Activated T-helper 17 cell treated with anti-CD3 and anti-CD28 coated beads, Interleukin-2, amount 50 U/mL, for 72 hours (primary cell): ENCODE measurements around the gene COL25A1. TPM values are rescaled to one million over a fixed set of nuclear protein-coding genes. Genes with fewer than 3 reads are reported as not detected.

Source experiments
- ATAC-seq: fragments of 150-1000 bp; cut with Tn5 transposase; replicated peaks from 2 replicates; pipeline ENCODE4 v1.10.0; 2021; ENCODE audit warnings: mild to moderate bottlenecking, moderate library complexity
- H3K27ac Mint-ChIP-seq: one replicate; pipeline ENCODE4 v1.8.0; 2022; ENCODE audit warnings: mixed read lengths
- H3K27me3 Mint-ChIP-seq: one replicate; pipeline ENCODE4 v1.8.0; 2022; ENCODE audit warnings: mixed read lengths
- H3K36me3 Mint-ChIP-seq: one replicate; pipeline ENCODE4 v1.8.0; 2022; ENCODE audit warnings: low read depth, mild to moderate bottlenecking, mixed read lengths
- H3K4me1 Mint-ChIP-seq: one replicate; pipeline ENCODE4 v1.8.0; 2022; ENCODE audit warnings: mixed read lengths
- H3K4me3 Mint-ChIP-seq: one replicate; pipeline ENCODE4 v1.8.0; 2022; ENCODE audit warnings: mild to moderate bottlenecking, mixed read lengths
- H3K9me3 Mint-ChIP-seq: one replicate; pipeline ENCODE4 v1.8.0; 2022; ENCODE audit warnings: mixed read lengths
- total RNA-seq, 2 donors: library from RNA; stranded (reverse); gene quantifications; one replicate each; pipeline ENCODE4 v1.2.3, GENCODE V29; 2022

COL25A1 gene
- total RNA-seq, 2 donors from 2014 or later: 0.08 TPM; not detected in 1

DNA sequence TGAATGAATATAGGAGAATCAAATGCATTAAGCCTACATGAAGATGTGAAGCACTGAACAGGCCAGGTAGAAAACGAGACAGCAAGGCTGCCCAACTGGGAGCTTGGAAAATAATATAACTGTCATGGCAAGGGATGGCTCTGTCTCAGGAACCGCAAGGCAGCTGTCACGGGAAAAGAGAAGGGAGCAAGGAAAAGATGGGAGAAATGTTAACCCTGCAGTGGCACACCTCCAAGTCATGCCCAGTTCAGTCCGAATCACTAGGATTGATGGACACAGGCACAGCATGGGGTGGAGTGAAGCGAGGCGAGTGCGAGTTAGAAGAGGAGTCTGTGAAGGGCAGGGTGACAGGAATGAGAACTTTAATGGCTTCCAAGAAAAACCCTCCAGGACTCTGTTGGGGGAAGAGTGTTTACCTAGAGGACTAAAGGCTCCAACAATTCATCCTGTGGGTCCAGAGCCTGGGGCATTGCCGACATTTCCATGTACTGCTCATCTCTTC, 395.5 kb downstream of the COL25A1 start:
- H3K27ac Mint-ChIP-seq: no peak overlapping the region
- H3K36me3 Mint-ChIP-seq: no peaks in the 10 kb centered on the region
- H3K9me3 Mint-ChIP-seq: no peaks in the 10 kb centered on the region
- H3K4me1 Mint-ChIP-seq: no peaks in the 10 kb centered on the region
- H3K27me3 Mint-ChIP-seq: peaks cover 3% of the 10 kb centered on the region
- no peak for ATAC-seq
- H3K4me3 Mint-ChIP-seq: no peak overlapping the region

DNA sequence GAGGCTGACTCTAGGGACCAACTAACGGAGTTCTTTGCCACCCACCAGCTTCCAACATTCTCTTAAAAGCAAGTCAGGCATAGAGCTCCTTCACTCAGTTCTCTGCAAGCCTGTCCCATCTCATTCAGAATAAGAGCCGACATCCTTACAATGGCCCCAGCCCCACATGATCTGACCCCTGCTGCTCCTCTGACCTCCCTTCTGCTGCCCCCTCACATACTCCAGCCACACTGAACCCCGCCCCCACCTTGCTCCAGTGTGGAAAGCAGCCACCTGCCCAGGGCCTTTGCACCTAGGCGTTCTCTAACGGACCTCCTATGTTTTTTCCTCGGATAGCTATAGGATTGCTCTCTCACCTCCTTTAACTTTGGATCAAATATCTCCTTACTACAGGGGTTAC, 396.5 kb downstream of the COL25A1 start:
- H3K27me3 Mint-ChIP-seq: peaks cover 3% of the 10 kb centered on the region
- no peaks in the 10 kb centered on the region for H3K36me3 Mint-ChIP-seq
- no peaks in the 10 kb centered on the region for H3K4me1 Mint-ChIP-seq
- H3K9me3 Mint-ChIP-seq: no peaks in the 10 kb centered on the region
- no peak for ATAC-seq
- no peak overlapping the region for H3K4me3 Mint-ChIP-seq
- no peak overlapping the region for H3K27ac Mint-ChIP-seq

GRCh38 chr4:108903464-108904221, 398.8 kb downstream of the COL25A1 start:
- H3K27ac Mint-ChIP-seq: no peak overlapping the region
- H3K4me3 Mint-ChIP-seq: no peak overlapping the region
- H3K36me3 Mint-ChIP-seq: no peaks in the 10 kb centered on the region
- no peak for ATAC-seq
- H3K9me3 Mint-ChIP-seq: no peaks in the 10 kb centered on the region
- no peaks in the 10 kb centered on the region for H3K4me1 Mint-ChIP-seq
- H3K27me3 Mint-ChIP-seq: no peaks in the 10 kb centered on the region

GRCh38 chr4:108902769-108903168, 399.7 kb downstream of the COL25A1 start:
- Mint-ChIP-seq H3K9me3 (no peaks in the 10 kb centered on the region), H3K27me3 (no peaks in the 10 kb centered on the region), H3K4me1 (no peaks in the 10 kb centered on the region), H3K4me3 (no peak overlapping the region), H3K27ac (no peak overlapping the region), H3K36me3 (no peaks in the 10 kb centered on the region)
- ATAC-seq: no peak

GRCh38 chr4:108901291-108901690, 401.2 kb downstream of the COL25A1 start:
- no peak for ATAC-seq
- Mint-ChIP-seq H3K4me3 (no peak overlapping the region), H3K36me3 (no peaks in the 10 kb centered on the region), H3K4me1 (no peaks in the 10 kb centered on the region), H3K27ac (no peak overlapping the region), H3K9me3 (no peaks in the 10 kb centered on the region), H3K27me3 (no peaks in the 10 kb centered on the region)

DNA sequence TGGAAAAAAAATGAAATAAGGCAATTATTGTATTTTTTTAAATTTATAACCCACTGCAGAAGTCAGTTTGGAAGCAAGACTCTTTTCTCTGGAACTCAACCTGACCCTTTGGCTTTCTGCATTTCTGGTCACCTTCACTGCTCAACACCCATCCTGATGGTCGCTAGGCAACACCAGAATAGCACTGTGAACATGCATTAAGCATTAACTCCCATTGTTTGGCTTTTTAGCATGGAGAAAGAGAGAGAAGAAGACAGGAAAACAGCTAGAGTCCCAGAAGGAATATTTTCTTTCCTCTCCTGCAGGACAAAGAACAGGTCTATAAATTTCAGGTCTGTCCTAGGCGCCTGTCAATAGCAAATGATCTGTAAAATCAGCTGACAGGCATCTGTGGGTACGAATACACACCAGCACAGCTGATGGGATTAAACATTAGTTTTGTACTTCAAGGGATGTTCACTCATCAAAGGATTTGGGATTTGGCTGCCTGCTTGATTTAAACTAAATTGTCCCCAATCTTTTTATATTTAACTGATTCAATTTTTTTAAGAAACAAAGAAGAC, 402.4 kb downstream of the COL25A1 start:
- ATAC-seq: no peak
- Mint-ChIP-seq H3K36me3 (no peaks in the 10 kb centered on the region), H3K27me3 (no peaks in the 10 kb centered on the region), H3K4me1 (no peaks in the 10 kb centered on the region), H3K4me3 (no peak overlapping the region), H3K27ac (no peak overlapping the region), H3K9me3 (no peaks in the 10 kb centered on the region)

- H3K9me3 Mint-ChIP-seq: no peaks in the 10 kb centered on the region
- H3K27ac Mint-ChIP-seq: no peak overlapping the region
- no peak overlapping the region for H3K4me3 Mint-ChIP-seq
- no peaks in the 10 kb centered on the region for H3K4me1 Mint-ChIP-seq
- peaks cover 3% of the 10 kb centered on the region for H3K27me3 Mint-ChIP-seq
- no peaks in the 10 kb centered on the region for H3K36me3 Mint-ChIP-seq
- ATAC-seq: no peak
Observed at GRCh38 chr4:108893468-108893867, 409.0 kb downstream of the COL25A1 start.

GRCh38 chr4:108891896-108892590, 410.4 kb downstream of the COL25A1 start:
- no peaks in the 10 kb centered on the region for H3K36me3 Mint-ChIP-seq
- peaks cover 4% of the 10 kb centered on the region for H3K27me3 Mint-ChIP-seq
- H3K4me1 Mint-ChIP-seq: no peaks in the 10 kb centered on the region
- ATAC-seq: no peak
- H3K27ac Mint-ChIP-seq: no peak overlapping the region
- no peaks in the 10 kb centered on the region for H3K9me3 Mint-ChIP-seq
- H3K4me3 Mint-ChIP-seq: no peak overlapping the region

GRCh38 chr4:108890484-108890881, 412.0 kb downstream of the COL25A1 start:
- no peaks in the 10 kb centered on the region for H3K36me3 Mint-ChIP-seq
- no peaks in the 10 kb centered on the region for H3K9me3 Mint-ChIP-seq
- H3K27ac Mint-ChIP-seq: no peak overlapping the region
- ATAC-seq: no peak
- H3K4me1 Mint-ChIP-seq: no peaks in the 10 kb centered on the region
- peaks cover 9% of the 10 kb centered on the region for H3K27me3 Mint-ChIP-seq
- no peak overlapping the region for H3K4me3 Mint-ChIP-seq

DNA sequence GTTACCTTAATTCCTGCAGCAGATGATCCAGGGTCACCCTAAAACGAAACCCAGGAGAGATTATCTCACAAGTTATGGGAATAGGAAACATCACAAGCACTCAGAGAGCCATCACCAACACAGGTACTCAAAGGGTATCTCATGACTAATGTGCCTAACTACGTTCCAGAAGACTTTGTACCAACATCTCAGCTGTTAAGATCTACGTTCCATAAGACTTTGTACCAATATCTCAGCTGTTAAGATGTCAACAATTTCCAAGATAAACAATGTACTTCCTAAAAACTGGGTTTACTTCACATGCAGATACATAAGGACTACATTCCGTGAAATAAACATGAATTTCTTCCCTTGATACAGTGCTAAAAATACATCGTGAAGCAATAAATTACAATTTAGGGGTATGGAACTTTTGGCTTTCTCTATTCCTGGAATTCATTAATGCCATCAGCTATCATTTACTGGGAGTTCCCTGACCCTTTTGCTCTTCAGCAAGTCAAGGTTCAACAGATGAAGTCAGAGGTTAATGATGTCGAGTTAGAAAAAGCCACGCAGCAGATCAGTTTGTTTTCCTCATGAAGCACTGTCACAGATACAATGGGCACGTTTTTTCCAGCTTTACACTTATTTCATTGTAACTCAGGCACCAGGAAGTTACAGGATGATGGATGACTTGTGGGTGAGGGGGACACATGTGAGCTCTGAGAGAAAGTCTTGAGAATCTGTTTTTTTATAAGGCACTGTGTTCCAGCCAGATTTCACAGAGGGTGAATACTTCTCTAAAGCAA, 412.6 kb downstream of the COL25A1 start:
- Mint-ChIP-seq H3K4me1 (no peaks in the 10 kb centered on the region), H3K9me3 (no peaks in the 10 kb centered on the region), H3K27me3 (peaks cover 9% of the 10 kb centered on the region), H3K4me3 (no peak overlapping the region), H3K27ac (no peak overlapping the region), H3K36me3 (no peaks in the 10 kb centered on the region)
- no peak for ATAC-seq

DNA sequence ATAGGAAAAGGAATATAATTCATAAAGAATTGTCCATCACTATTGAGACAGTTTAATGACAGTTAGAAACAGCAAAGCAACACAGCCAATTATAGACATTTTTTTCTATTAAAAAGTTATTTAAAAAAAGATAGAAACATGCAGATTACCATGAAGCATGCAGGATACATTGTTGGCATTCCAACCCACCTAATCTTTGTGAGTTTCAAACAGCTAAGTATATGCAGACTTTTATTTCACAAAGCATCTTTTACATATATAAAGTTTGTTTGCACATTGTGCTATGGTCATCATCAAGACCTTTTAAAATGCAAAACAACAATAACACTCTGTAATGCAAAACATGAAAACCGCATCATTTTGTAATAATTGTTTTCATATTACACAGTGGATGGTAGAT, 413.7 kb downstream of the COL25A1 start:
- H3K27ac Mint-ChIP-seq: no peak overlapping the region
- no peak overlapping the region for H3K4me3 Mint-ChIP-seq
- H3K36me3 Mint-ChIP-seq: no peaks in the 10 kb centered on the region
- no peak for ATAC-seq
- H3K27me3 Mint-ChIP-seq: peaks cover 9% of the 10 kb centered on the region
- no peaks in the 10 kb centered on the region for H3K9me3 Mint-ChIP-seq
- H3K4me1 Mint-ChIP-seq: no peaks in the 10 kb centered on the region

DNA sequence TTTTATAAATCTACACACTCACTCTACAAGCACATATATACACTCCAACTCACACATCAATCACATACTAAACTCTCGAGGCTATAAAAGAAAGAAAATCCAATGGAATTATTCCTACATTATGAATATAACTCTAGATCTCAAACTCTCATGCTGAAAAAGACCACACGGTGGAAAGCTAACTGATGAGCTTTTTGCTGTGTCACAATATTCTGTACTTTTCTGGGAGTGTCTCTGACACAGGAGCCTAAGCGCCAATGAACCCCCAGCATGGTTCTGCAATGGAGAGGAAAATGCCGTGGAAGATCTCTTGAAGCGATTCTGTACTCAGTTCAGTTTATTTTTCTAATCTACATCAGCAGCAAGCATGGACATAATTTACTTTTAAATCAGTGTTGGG, 415.4 kb downstream of the COL25A1 start:
- H3K27me3 Mint-ChIP-seq: peaks cover 10% of the 10 kb centered on the region
- H3K4me1 Mint-ChIP-seq: no peaks in the 10 kb centered on the region
- ATAC-seq: no peak
- no peak overlapping the region for H3K4me3 Mint-ChIP-seq
- H3K27ac Mint-ChIP-seq: no peak overlapping the region
- no peaks in the 10 kb centered on the region for H3K9me3 Mint-ChIP-seq
- H3K36me3 Mint-ChIP-seq: no peaks in the 10 kb centered on the region

GRCh38 chr4:108885211-108885610, 417.2 kb downstream of the COL25A1 start:
- H3K4me1 Mint-ChIP-seq: no peaks in the 10 kb centered on the region
- no peaks in the 10 kb centered on the region for H3K9me3 Mint-ChIP-seq
- H3K4me3 Mint-ChIP-seq: no peak overlapping the region
- no peak overlapping the region for H3K27ac Mint-ChIP-seq
- ATAC-seq: no peak
- H3K27me3 Mint-ChIP-seq: peaks cover 10% of the 10 kb centered on the region
- H3K36me3 Mint-ChIP-seq: no peaks in the 10 kb centered on the region

DNA sequence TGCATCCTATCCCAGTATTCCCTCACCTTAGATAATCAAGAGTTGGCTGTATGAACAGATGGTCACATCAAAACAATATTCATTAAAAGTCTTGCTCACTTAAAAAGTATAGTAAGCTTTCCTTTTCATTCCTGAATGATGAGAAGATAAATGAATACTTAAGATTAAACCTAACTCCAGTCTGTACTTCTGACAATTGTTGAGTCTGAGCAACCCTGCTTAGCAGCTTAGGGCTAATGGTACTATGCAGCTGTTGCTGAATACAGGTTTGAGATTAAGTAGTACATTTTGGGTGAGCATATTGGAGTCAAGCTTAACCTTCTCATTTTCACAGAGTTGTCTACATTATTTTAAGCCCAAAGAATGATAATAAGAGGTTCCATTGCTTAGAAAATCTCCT, 417.9 kb downstream of the COL25A1 start:
- Mint-ChIP-seq H3K4me1 (no peaks in the 10 kb centered on the region), H3K9me3 (no peaks in the 10 kb centered on the region), H3K27ac (no peak overlapping the region), H3K4me3 (no peak overlapping the region), H3K27me3 (peaks cover 10% of the 10 kb centered on the region), H3K36me3 (no peaks in the 10 kb centered on the region)
- no peak for ATAC-seq
